ENCODE data around the gene LHPP.

DNA sequence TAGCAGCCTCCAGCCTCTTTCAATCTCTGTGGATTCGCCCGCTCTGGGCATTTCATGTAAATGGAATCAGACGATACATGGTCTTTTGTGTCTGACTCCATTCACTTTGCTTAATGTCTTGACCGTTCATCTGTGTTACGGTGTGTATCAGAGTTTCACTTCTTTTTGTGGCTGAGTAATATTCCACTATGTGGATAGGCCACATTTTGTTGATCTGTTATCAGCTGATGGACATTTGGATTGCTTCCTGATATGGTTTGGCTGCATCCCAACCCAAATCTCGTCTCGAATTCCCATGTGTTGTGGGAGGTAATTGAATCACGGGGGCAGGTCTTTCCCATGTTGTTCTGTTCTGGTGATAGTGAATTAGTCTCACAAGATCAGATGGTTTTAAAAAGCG is 109.0 kb downstream of the LHPP start:
- no peak for TF ChIP-seq POLR2A (IDR thresholded peaks at IDR 0.05)
- TF ChIP-seq, protein P1, sequence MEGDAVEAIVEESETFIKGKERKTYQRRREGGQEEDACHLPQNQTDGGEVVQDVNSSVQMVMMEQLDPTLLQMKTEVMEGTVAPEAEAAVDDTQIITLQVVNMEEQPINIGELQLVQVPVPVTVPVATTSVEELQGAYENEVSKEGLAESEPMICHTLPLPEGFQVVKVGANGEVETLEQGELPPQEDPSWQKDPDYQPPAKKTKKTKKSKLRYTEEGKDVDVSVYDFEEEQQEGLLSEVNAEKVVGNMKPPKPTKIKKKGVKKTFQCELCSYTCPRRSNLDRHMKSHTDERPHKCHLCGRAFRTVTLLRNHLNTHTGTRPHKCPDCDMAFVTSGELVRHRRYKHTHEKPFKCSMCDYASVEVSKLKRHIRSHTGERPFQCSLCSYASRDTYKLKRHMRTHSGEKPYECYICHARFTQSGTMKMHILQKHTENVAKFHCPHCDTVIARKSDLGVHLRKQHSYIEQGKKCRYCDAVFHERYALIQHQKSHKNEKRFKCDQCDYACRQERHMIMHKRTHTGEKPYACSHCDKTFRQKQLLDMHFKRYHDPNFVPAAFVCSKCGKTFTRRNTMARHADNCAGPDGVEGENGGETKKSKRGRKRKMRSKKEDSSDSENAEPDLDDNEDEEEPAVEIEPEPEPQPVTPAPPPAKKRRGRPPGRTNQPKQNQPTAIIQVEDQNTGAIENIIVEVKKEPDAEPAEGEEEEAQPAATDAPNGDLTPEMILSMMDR (IDR thresholded peaks at IDR 0.05) = no peak
- no peak for TF ChIP-seq EP300 (IDR thresholded peaks at IDR 0.05)
- TF ChIP-seq POLR2AphosphoS5 (IDR thresholded peaks at IDR 0.05) = no peak
